NCI-H128 (cell line): ENCODE data around the gene MXI1.
"Not testable (repeated sequence)": the region's sequence is repeated elsewhere in the genome, so short reads cannot be mapped to it uniquely, and the experiment has no call there.

ENCODE experiments used
- DNase-seq: peaks from one replicate; lab custom pipeline; 2025; ENCODE audit not compliant: unreplicated experiment; lab: John Stamatoyannopoulos, UW

MXI1 gene

GRCh38 chr10:110237894-110238480 lies 30.6 kb downstream of the MXI1 start:
- DNase-seq, result no peak

- DNase-seq, result no peak
These were observed 32.5 kb downstream of the MXI1 start for GRCh38 chr10:110239892-110240291.

GRCh38 chr10:110241407-110241806 lies 34.0 kb downstream of the MXI1 start:
- DNase-seq, result no peak

GRCh38 chr10:110241841-110242240 lies 34.4 kb downstream of the MXI1 start:
- DNase-seq, result no peak

GRCh38 chr10:110242511-110242910 lies 35.1 kb downstream of the MXI1 start:
- DNase-seq, result no peak

GRCh38 chr10:110244550-110244949 lies 37.1 kb downstream of the MXI1 start:
- DNase-seq, result no peak

GRCh38 chr10:110247833-110248232 lies 40.4 kb downstream of the MXI1 start:
- DNase-seq, result not testable (repeated sequence)

GRCh38 chr10:110249489-110249888 lies 42.1 kb downstream of the MXI1 start:
- not testable (repeated sequence) for DNase-seq

- DNase-seq, result not testable (repeated sequence)
These were observed 44.0 kb downstream of the MXI1 start for GRCh38 chr10:110251392-110251791.

GRCh38 chr10:110252151-110252550 lies 44.7 kb downstream of the MXI1 start:
- no peak for DNase-seq

GRCh38 chr10:110254467-110254866 lies 47.1 kb downstream of the MXI1 start:
- DNase-seq, result no peak

GRCh38 chr10:110258542-110258941 lies 51.1 kb downstream of the MXI1 start:
- no peak for DNase-seq

- DNase-seq, result no peak
These were observed 51.9 kb downstream of the MXI1 start for GRCh38 chr10:110259317-110259716.

- no peak for DNase-seq
These were observed 53.5 kb downstream of the MXI1 start for GRCh38 chr10:110260746-110261477.

GRCh38 chr10:110263164-110263563 lies 55.8 kb downstream of the MXI1 start:
- no peak for DNase-seq

GRCh38 chr10:110265573-110266193 lies 58.3 kb downstream of the MXI1 start:
- no peak for DNase-seq

GRCh38 chr10:110267276-110267675 lies 59.9 kb downstream of the MXI1 start:
- no peak for DNase-seq

GRCh38 chr10:110268442-110268841 lies 61.0 kb downstream of the MXI1 start:
- no peak for DNase-seq

GRCh38 chr10:110268971-110269370 lies 61.6 kb downstream of the MXI1 start:
- DNase-seq, result no peak

- no peak for DNase-seq
These were observed 62.2 kb downstream of the MXI1 start for GRCh38 chr10:110269374-110270318.

- not testable (repeated sequence) for DNase-seq
These were observed 65.6 kb downstream of the MXI1 start for GRCh38 chr10:110272995-110273394.
